ENCODE data around the gene KRTAP17-1.
"Not testable (repeated sequence)": the region's sequence is repeated elsewhere in the genome, so short reads cannot be mapped to it uniquely, and the experiment has no call there.

Gene KRTAP17-1

DNA sequence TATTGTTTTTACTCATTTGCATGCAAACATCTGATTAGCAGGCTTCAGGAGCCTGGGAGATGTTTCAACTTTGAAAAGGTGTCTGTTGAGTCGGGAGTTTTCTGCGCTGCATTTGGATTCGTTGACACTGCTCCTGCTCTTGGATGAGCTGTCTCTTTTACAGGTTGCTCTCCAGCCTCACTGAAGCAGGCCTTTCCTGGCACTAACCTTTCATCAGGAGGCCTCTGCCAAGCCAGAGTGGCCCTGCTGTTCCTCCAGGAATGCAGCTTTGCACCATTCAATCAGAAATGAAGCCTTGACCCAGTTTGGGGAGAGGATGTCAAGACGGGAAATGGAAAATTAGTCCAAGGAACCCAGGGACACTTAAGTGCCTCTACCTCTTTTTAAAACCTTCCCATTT, 12.5 kb downstream of the KRTAP17-1 start:
- DNase-seq (ENCODE audit: low read depth), result no peak

DNA sequence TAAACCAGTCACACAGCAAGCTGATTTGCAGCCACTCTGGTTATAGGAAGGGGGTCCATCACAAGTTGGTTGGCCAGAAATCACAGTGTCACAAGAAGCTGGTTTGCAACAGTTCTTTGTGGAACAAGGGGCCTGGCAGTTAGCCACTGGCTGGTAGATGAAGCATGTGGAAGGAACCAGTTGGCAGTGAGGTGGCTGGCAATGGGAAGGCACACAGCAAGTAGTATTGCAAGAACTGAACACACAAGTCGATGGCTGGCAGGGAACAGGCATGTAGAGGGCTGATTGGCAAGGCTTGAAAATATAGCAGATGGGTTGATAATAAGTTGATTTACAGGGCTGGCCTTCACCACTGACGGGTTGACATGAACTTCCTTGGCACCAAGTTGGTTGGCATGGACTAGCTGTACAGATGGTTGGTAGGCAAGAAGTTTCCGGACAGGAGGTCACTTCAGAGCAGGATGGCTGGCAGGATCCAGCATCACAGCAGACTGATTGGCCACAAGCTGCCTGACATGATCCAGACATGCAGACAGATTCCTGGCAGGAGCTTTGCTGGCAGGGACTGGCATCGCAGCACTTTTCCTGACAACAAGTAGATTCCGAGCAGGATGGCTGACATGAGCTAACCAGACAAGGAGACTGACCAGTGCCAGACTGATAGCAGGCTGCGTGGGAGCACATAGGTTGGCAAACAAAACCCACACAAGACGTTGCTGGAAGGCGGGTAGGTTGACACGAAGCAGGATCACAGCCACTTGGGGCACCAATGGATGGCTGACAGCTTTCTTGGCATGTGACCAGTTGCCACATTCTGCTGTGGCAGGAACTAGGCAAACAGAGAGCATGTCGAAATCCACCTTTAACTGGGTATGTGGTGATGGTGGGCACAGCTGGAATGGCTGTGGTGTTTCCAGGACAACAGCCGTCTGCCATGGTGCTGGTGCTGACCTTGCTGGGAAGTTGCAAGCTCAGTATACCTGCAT, 13.3 kb downstream of the KRTAP17-1 start, which contains the start of gene KRTAP29-1:
Gene KRTAP29-1, minus strand, starts transcription at position 936 of the 986 bp plus-strand sequence. Its CDS starts 0 bp downstream, at position 936.
- DNase-seq (ENCODE audit: low read depth), result no peak

DNA sequence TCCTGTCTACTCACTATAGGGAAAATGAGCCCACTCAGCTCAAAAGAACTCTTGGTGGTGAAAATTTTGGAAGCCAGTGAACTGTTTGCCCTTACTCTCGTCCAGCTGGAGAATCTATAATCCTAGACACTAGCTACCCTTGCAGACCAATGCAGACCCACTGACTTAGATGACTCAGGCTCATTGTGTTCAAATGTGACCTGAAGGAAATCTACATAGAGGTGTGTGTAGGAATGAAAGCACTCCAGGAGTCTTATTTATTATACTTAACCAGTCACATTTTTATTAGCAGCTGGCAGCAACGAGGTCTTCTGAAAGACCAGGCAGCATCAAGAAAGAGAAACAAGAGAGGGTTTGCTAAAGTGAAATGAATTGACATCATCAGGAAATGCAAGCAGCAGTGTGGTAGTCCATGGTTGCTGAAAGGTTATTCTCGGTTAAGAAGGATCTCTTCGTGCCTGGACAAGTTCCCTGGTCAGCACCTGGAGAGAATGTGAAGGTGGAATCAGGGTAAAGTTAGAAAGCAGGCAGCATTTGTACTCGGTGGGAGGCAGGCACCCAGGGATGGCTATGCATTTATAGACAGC, 14.2 kb downstream of the KRTAP17-1 start:
- no peak for DNase-seq (ENCODE audit: low read depth)

DNA sequence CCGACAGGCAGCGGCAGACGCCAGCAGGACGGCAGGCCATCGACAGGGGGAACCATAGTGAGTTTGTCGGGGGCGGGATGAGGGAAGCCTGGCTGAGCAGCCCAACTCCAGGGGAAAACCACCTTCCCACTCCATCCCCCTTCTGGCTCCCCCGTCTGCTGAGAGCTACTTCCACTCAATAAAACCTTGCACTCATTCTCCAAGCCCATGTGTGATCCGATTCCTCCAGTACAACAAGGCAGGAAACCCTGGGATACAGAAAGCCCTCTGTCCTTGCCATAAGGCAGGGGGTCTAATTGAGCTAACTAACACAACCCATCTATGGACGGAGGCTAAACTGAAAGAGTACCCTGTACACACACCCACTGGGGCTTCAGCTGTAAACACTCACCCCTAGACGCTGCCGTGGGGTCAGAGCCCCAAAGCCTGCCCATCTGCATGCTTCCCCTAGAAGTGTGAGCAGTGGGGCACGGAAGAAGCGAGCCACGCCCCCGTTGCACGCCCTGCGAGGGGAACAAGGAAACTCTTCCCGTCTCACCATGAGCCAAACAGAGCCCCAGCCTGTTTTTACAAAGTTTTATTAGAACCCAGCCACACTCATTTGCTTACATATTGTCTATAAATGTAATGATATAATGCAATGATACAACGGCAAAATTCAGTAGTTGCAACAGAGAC, 16.9 kb downstream of the KRTAP17-1 start:
- no peak for DNase-seq (ENCODE audit: low read depth)

DNA sequence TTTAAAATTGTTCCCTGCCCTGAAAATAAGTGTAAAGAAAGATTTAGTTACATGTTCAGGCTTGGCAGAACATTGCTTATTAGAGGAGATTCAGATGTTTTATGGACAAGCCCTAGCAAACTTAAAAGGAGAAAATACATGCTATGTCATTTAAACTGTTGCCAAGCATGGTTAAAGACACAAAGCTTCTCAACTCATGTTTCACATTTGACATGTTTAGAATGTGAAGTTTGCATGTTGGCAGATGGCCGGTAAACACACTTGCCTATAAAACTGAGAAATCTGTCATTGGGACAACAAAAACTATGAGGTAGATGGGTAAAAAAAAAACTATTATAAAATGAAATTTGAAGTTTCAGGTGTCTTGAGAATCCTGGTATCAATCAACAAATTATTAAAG, 18.7 kb downstream of the KRTAP17-1 start:
- DNase-seq (ENCODE audit: low read depth), result no peak

DNA sequence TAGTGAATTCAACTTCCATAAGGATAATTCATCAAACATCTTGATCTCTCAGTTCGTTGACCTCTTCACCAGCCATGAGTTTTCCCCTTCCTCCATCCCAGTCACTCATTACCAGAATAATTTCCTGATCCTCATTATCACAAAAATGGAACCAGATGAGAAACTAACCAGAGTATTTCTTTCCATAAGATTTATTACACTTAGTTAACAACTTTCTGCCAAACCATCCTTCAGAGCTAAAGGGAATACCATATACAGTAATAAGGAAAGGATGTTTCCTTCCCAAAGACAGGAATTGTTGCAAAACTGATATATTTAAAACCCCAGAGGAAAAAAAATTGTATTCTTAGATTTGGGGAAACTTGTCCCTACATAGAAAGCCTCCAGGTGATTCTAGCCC, 21.5 kb downstream of the KRTAP17-1 start:
- no peak for DNase-seq (ENCODE audit: low read depth)

DNA sequence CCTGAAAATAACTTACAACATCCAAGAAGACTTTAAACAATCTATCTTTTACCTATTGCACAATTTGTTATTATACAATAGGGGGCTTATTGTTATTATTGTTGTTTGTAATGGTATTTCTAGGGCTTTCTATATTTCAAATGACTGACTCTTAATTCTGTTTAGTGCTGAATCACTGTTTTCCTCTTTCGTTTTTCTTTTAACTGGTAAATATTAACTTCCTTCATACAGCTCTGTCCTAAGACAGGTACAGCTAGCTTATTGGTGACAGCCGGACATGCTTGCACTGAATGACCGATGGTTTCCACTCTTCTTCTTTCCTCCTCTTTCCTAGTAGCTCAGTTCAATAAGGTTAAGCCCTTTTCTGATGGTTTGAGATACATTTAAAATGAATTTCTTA, 28.5 kb downstream of the KRTAP17-1 start:
- no peak for DNase-seq (ENCODE audit: low read depth)

DNA sequence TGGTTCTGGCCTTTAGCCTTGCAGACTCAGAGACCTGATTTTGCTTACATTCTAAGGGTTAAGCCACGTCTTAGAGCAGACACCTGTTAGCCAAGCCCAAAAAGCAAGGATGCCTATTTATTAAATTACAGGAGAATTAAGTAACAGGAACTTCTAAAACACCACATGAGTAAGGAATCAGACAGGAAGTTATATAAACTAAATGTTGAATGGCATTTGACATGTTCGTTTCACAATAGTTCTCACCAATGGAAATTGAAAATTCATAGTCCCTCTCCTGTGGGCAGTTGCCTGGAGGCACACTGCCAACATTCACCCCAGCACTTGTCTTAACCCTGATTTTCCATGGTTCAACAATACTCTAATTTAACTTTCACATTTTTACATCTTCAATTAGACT, 31.0 kb downstream of the KRTAP17-1 start:
- no peak for DNase-seq (ENCODE audit: low read depth)

DNA sequence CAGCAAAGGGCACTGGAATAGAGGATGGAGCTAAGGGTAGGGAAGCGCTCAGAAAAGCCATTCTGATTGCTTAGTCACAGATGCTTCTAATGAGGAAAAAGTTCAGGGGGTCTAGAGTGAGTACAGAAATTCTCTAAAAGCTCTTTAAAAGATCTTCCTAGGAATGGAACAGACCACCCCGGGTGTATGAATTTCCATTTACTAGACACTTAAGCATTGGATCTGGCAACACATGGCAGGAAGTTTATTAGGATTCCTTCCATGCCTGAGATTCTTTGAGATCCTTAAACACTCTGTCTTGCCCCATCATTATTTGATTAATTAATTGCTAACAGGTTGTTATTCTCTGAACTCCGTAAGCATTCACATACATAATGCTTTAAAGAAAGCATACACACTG, 31.5 kb downstream of the KRTAP17-1 start:
- no peak for DNase-seq (ENCODE audit: low read depth)

DNA sequence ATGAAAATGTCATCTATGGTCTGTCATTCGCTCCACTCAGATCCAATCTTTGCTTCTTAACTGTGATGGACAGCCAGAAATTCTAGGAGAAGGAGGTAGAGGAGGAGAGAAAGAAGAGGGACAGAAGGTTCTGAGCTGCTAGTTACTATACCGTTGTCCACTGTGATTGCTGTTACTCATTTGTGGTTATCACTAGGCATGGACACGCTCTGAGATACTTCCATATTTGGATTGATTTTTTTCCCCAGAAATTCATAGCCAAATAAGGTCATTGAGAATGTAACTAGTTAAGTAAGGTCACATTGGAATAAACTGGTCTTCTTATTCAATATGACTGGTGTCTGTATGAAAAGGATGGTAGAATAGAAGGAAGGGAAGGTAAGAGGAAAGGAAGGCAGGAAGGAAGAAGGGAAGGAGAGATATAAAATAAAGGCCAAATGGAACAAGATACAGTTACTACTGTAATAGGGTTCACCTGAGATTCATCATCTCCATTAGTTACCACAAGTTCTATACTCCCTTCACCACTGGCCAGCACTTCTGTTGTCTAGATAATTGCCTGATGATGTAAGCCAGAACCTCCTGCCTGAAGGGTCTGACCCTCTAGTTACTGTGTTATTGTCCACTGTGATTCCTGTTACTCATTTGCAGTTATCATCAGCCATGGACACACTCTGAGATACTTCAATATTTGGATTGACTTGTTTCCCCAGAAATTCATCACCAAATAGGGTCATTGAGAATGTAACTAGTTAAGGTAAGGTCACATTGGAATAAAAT, 37.1 kb downstream of the KRTAP17-1 start:
- no peak for DNase-seq (ENCODE audit: low read depth)

DNA sequence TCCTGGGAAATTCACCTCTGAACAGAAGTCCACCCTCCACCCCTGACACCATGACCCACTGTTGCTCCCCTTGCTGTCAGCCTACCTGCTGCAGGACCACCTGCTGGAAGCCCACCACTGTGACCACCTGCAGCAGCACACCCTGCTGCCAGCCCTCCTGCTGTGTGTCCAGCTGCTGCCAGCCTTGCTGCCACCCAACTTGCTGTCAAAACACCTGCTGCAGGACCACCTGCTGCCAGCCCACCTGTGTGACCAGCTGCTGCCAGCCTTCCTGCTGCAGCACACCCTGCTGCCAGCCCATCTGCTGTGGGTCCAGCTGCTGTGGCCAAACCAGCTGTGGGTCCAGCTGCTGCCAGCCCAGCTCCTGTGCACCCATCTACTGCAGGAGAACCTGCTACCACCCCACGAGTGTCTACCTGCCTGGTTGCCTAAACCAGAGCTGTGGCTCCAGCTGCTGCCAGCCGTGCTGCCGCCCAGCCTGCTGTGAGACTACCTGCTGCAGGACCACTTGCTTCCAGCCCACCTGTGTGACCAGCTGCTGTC, 39.8 kb downstream of the KRTAP17-1 start, which contains the start of gene KRTAP9-7:
Gene KRTAP9-7, plus strand, starts transcription at position 51 of the 543 bp plus-strand sequence. Its CDS starts 0 bp downstream, at position 51.
- DNase-seq (ENCODE audit: low read depth), result not testable (repeated sequence)

DNA sequence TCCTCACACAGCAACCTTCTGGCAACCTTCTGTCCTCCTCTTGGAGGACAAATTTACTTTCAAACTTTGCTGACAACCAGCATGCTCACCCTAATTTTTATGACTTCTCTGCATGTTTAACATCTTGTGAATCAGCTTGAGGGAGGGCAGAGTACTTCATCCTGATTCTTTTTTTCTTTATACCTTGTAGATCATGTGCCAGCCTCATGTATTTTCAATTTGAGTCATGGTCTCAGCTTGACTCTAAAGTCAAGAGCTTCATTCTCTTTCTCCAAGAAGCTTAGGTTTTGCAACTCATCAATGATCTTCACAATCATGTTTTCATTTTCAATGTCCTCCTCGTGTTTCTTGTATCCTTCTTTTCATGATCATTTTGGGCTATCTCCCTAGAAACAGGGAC, 43.7 kb downstream of the KRTAP17-1 start:
- no peak for DNase-seq (ENCODE audit: low read depth)

DNA sequence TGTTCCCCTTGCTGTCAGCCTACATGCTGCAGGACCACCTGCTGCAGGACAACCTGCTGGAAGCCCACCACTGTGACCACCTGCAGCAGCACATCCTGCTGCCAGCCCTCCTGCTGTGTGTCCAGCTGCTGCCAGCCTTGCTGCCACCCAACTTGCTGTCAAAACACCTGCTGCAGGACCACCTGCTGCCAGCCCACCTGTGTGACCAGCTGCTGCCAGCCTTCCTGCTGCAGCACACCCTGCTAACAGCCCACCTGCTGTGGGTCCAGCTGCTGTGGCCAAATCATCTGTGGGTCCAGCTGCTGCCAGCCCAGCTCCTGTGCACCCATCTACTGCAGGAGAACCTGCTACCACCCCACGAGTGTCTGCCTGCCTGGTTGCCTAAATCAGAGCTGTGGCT, 44.2 kb downstream of the KRTAP17-1 start:
- not testable (repeated sequence) for DNase-seq (ENCODE audit: low read depth)

DNA sequence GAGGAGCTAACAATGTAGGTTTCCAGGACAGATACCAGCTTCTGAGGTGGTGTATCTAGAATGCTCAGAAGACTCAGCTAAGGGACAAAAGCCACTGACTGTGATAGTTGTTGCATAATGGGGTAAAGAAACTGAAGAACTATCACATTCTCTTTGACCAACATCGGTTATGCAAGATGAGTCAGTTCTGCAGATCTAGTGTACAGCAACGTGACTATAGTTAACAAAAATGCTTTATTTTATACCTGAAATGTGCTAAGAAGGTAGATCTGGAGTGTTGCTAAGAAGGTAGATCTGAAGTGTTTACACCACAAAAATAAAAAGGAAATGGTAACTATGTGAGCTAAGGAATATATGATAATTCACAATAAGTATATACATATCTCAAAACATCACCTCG, 47.8 kb downstream of the KRTAP17-1 start:
- no peak for DNase-seq (ENCODE audit: low read depth)

DNA sequence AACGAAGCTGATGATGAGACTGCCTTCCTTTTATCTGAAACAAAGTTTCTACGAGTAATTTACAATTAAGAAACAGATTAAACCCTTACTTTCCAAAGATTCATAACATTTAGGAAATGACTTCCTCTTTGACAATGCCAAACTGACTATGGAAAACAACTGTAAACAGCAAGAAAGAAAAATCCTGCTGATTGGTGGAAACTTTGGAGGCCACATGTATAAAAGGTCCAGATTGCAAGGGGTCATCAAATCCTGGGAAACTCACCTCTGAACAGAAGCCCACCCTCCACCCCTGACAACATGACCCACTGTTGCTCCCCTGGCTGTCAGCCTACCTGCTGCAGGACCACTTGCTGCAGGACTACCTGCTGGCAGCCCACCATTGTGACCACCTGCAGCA, 50.4 kb downstream of the KRTAP17-1 start, which contains the start of gene KRTAP9-6:
Gene KRTAP9-6, plus strand, starts transcription at position 301 of the 400 bp plus-strand sequence. Its CDS starts 0 bp downstream, at position 301.
- DNase-seq (ENCODE audit: low read depth), result no peak
